ENCODE data around the gene SHISAL2A. TPM values are rescaled to one million over a fixed set of nuclear protein-coding genes. Genes with fewer than 3 reads are reported as not detected.

The SHISAL2A gene
- total and polyA plus RNA-seq, 10 of the 15 experiments (the other 5 are each of a cell fraction or from before 2014, with no cell fraction given) = 0.18 to 0.67 (median 0.45) TPM

- peak; percentile 53; the same call in 1 of the 2 replicates for TF ChIP-seq IKZF1 (conservative IDR thresholded peaks at IDR 0.05)
- TF ChIP-seq CEBPB (IDR thresholded peaks at IDR 0.05; ENCODE audit: borderline replicate concordance in 1 of 2, low read depth in 2 of 2, low read length in 2 of 2) = no peak
- peak; percentile 63; the same call in 1 of the 2 replicates for TF ChIP-seq PAX5 (IDR thresholded peaks at IDR 0.05; ENCODE audit: borderline replicate concordance, low read depth, low read length)
- TF ChIP-seq ESRRA (IDR thresholded peaks at IDR 0.05; ENCODE audit: low read length) = no peak
- TF ChIP-seq IRF5 (IDR thresholded peaks at IDR 0.05; ENCODE audit: borderline replicate concordance) = no peak
- no peak for TF ChIP-seq BMI1 (IDR thresholded peaks at IDR 0.05; ENCODE audit: borderline replicate concordance)
- no peak for TF ChIP-seq NR2F1 (conservative IDR thresholded peaks at IDR 0.05)
- peak; percentile 57; the same call in 1 of the 3 replicates for TF ChIP-seq POU2F2 (IDR thresholded peaks at IDR 0.05; ENCODE audit: borderline replicate concordance, low read depth, low read length)
- TF ChIP-seq ATF2 (IDR thresholded peaks at IDR 0.05; ENCODE audit: low read length) = peak; percentile 98
- peak; percentile 94 for TF ChIP-seq RAD51 (IDR thresholded peaks at IDR 0.05)
- no peak for TF ChIP-seq ZBTB33 (IDR thresholded peaks at IDR 0.05)
- TF ChIP-seq ZNF592 (IDR thresholded peaks at IDR 0.05) = no peak
- TF ChIP-seq ATF3 (IDR thresholded peaks at IDR 0.05; ENCODE audit: borderline replicate concordance, extremely low read depth, low read depth, low read length) = peak; percentile 84; the same call in 1 of the 2 replicates
- TF ChIP-seq BCL11A (IDR thresholded peaks at IDR 0.05; ENCODE audit: low read depth, low read length) = no peak
- no peak for TF ChIP-seq REST (IDR thresholded peaks at IDR 0.05; ENCODE audit: low read depth, low read length)
Measured at GRCh38 chr1:52702886-52703787, 70.2 kb downstream of the SHISAL2A start (continued).
